HG03571 (cell line): ENCODE data around the gene CGB3.
"Not testable (repeated sequence)": the region's sequence is repeated elsewhere in the genome, so short reads cannot be mapped to it uniquely, and the experiment has no call there.

ENCODE experiments used
- ATAC-seq: cut with Tn5 transposase; IDR thresholded peaks from one replicate; pipeline ENCODE4 v1.9.1; 2021; ENCODE audit not compliant: unreplicated experiment

Gene CGB3

GRCh38 chr19:49024233-49024632, at the start of gene CGB3:
Gene CGB3 (minus strand): TSS chr19:49024333. CDS start chr19:49023971, 362 bp downstream.
- ATAC-seq: not testable (repeated sequence)

- ATAC-seq: no peak
Observed at GRCh38 chr19:49071860-49072547, 47.9 kb upstream of the CGB3 start.

- no peak for ATAC-seq
Observed at GRCh38 chr19:49070416-49070815, 46.3 kb upstream of the CGB3 start.

- ATAC-seq: no peak
Observed at GRCh38 chr19:49069026-49069425, 44.9 kb upstream of the CGB3 start.

GRCh38 chr19:49067554-49067953, 43.4 kb upstream of the CGB3 start:
- no peak for ATAC-seq

GRCh38 chr19:49065905-49066512, 41.9 kb upstream of the CGB3 start:
- ATAC-seq: no peak

- ATAC-seq: no peak
Observed at GRCh38 chr19:49064768-49065611, 40.9 kb upstream of the CGB3 start, which contains the start of gene NTF4. Gene NTF4 (minus strand): TSS chr19:49064818. CDS start chr19:49061997, 2,821 bp downstream.

GRCh38 chr19:49064029-49064629, 40.0 kb upstream of the CGB3 start:
- ATAC-seq: no peak

GRCh38 chr19:49061445-49061844, 37.3 kb upstream of the CGB3 start:
- ATAC-seq: no peak

GRCh38 chr19:49061000-49061399, 36.9 kb upstream of the CGB3 start:
- no peak for ATAC-seq

GRCh38 chr19:49059053-49059452, 34.9 kb upstream of the CGB3 start:
- no peak for ATAC-seq

- no peak for ATAC-seq
Observed at GRCh38 chr19:49058562-49058961, 34.4 kb upstream of the CGB3 start.

GRCh38 chr19:49057636-49058234, 33.6 kb upstream of the CGB3 start, which contains the start of gene CGB7:
Gene CGB7 (minus strand): TSS chr19:49057749. CDS start chr19:49055375, 2,374 bp downstream.
- no peak for ATAC-seq

GRCh38 chr19:49056902-49057596, 32.9 kb upstream of the CGB3 start:
- not testable (repeated sequence) for ATAC-seq

- no peak for ATAC-seq
Observed at GRCh38 chr19:49056101-49056901, 32.2 kb upstream of the CGB3 start.

GRCh38 chr19:49050376-49051033, 26.4 kb upstream of the CGB3 start:
- ATAC-seq: not testable (repeated sequence)

GRCh38 chr19:49049834-49050233, 25.7 kb upstream of the CGB3 start:
- ATAC-seq: not testable (repeated sequence)

- not testable (repeated sequence) for ATAC-seq
Observed at GRCh38 chr19:49049011-49049410, 24.9 kb upstream of the CGB3 start, which contains the start of gene CGB8. Gene CGB8 (minus strand): TSS chr19:49049111. CDS start chr19:49048739, 372 bp downstream.

GRCh38 chr19:49043548-49043947, 19.4 kb upstream of the CGB3 start, which contains the start of gene CGB5:
Gene CGB5 (plus strand): TSS chr19:49043848. CDS start chr19:49044210, 362 bp downstream.
- not testable (repeated sequence) for ATAC-seq
